Neural cell (in vitro differentiated cells): ENCODE results near the gene OVAAL. TPM values are rescaled to one million over a fixed set of nuclear protein-coding genes. Genes with fewer than 3 reads are reported as not detected.

Experiments
- H2AFZ ChIP-seq: fragments of 200-600, 300-800 bp; sonication (generic), shearing (Covaris generic); 2 replicates; pipeline ENCODE4 v1.6.0; 2014; ENCODE audit warnings: low read depth, mild to moderate bottlenecking, antibody characterized with exemption, low read length, moderate library complexity
- H3F3A ChIP-seq: fragments of 200-600 bp; shearing (Covaris generic); 2 replicates; pipeline ENCODE4 v1.6.1; 2016; ENCODE audit warnings: mild to moderate bottlenecking, moderate library complexity, mixed read lengths, antibody characterized with exemption, low read length; ENCODE audit not compliant: insufficient read depth, poor library complexity, severe bottlenecking
- H3K27ac ChIP-seq: fragments of 200-600, 300-800 bp; sonication (generic), shearing (Covaris generic); 2 replicates; pipeline ENCODE4 v1.5.1; 2014; ENCODE audit warnings: mild to moderate bottlenecking, low read length, moderate library complexity
- H3K27me3 ChIP-seq: fragments of 300-800, 200-600 bp; sonication (generic), shearing (Covaris generic); 2 replicates; pipeline ENCODE4 v1.6.0; 2014; ENCODE audit warnings: mild to moderate bottlenecking, low read depth, low read length, moderate library complexity; ENCODE audit not compliant: insufficient read depth
- H3K36me3 ChIP-seq: fragments of 300-800, 200-600 bp; sonication (generic), shearing (Covaris generic); 2 replicates; pipeline ENCODE4 v1.5.1; 2014; ENCODE audit warnings: mild to moderate bottlenecking, antibody characterized with exemption, low read length, moderate library complexity; ENCODE audit not compliant: insufficient read depth
- H3K4me2 ChIP-seq: fragments of 300-800, 200-600 bp; sonication (generic), shearing (Covaris generic); 2 replicates; pipeline ENCODE4 v1.6.0; 2014; ENCODE audit warnings: mild to moderate bottlenecking, low read length
- H3K4me3 ChIP-seq: fragments of 300-800, 200-600 bp; sonication (generic), shearing (Covaris generic); 2 replicates; pipeline ENCODE4 v1.5.1; 2014; ENCODE audit warnings: mild to moderate bottlenecking, low read length, moderate library complexity
- H3K79me2 ChIP-seq: fragments of 200-600 bp; shearing (Covaris generic); replicated peaks from 2 replicates; pipeline ENCODE4 v1.6.0; 2014; ENCODE audit warnings: mild to moderate bottlenecking, low read length, moderate library complexity; ENCODE audit not compliant: insufficient read depth
- H3K9ac ChIP-seq: fragments of 300-800, 200-600 bp; sonication (generic), shearing (Covaris generic); 2 replicates; pipeline ENCODE4 v1.6.1; 2016; ENCODE audit warnings: mild to moderate bottlenecking, low read length, mixed read lengths
- H3K9me2 ChIP-seq: fragments of 200-600 bp; shearing (Covaris generic); 2 replicates; pipeline ENCODE4 v1.6.1; 2016; ENCODE audit warnings: mild to moderate bottlenecking, low read length, mixed read lengths; ENCODE audit not compliant: insufficient read depth
- H3K9me3 ChIP-seq: fragments of 200-600, 300-800 bp; sonication (generic), shearing (Covaris generic); 2 replicates; pipeline ENCODE4 v1.6.1; 2016; ENCODE audit warnings: mild to moderate bottlenecking, mixed run types, low read length, moderate library complexity, mixed read lengths
- H4K20me1 ChIP-seq: fragments of 200-600 bp; shearing (Covaris generic); 2 replicates; pipeline ENCODE4 v1.6.1; 2016; ENCODE audit warnings: mild to moderate bottlenecking, mixed run types; ENCODE audit not compliant: insufficient read depth
- CTCF ChIP-seq: fragments of 450-650 bp; IDR thresholded peaks from 2 replicates; pipeline ENCODE4 v1.5.1; 2014; ENCODE audit warnings: antibody characterized with exemption, mild to moderate bottlenecking, moderate library complexity; ENCODE audit not compliant: poor library complexity, severe bottlenecking
- EP300 ChIP-seq: fragments of 450-650 bp; conservative IDR thresholded peaks from 2 replicates; pipeline ENCODE4 v1.6.1; 2014; ENCODE audit warnings: antibody characterized with exemption, mild to moderate bottlenecking, moderate library complexity; ENCODE audit not compliant: poor library complexity, severe bottlenecking
- EZH2 ChIP-seq: fragments of 200-600, 300-800 bp; shearing (Covaris generic), sonication (generic); IDR thresholded peaks from 2 replicates; pipeline ENCODE4 v1.6.1; 2014; ENCODE audit warnings: antibody characterized with exemption, low read length, borderline replicate concordance, mild to moderate bottlenecking; ENCODE audit not compliant: insufficient read depth, poor library complexity, severe bottlenecking
- MXI1 ChIP-seq: fragments of 450-650 bp; conservative IDR thresholded peaks from 2 replicates; pipeline ENCODE4 v1.6.1; 2014; ENCODE audit warnings: antibody characterized with exemption, mild to moderate bottlenecking; ENCODE audit not compliant: poor library complexity, severe bottlenecking
- POLR2AphosphoS5 ChIP-seq: IDR thresholded peaks from 2 replicates; pipeline ENCODE4 v1.6.1; 2012
- RAD21 ChIP-seq: fragments of 450-650 bp; conservative IDR thresholded peaks from 2 replicates; pipeline ENCODE4 v1.6.1; 2014; ENCODE audit warnings: antibody characterized with exemption, mild to moderate bottlenecking, moderate library complexity
- REST ChIP-seq: IDR thresholded peaks from 2 replicates; pipeline ENCODE4 v1.6.1; 2012; ENCODE audit warnings: borderline replicate concordance
- SMC3 ChIP-seq: fragments of 450-650 bp; conservative IDR thresholded peaks from 2 replicates; pipeline ENCODE4 v1.6.1; 2014; ENCODE audit warnings: antibody characterized with exemption, mild to moderate bottlenecking, moderate library complexity; ENCODE audit not compliant: poor library complexity
- TAF1 ChIP-seq: IDR thresholded peaks from 2 replicates; pipeline ENCODE4 v1.6.1; 2012; ENCODE audit warnings: low read depth
- polyA plus RNA-seq: library from polyadenylated mRNA; depleted of rRNA; stranded (reverse); fragments of >200 nt; gene quantifications from 2 replicates; pipeline ENCODE4 v1.2.3, GENCODE V29; 2014

OVAAL gene
- polyA plus RNA-seq, 1 donor from 2014 or later, result not detected

GRCh38 chr1:180593382-180593781 is 34.6 kb downstream of the OVAAL start:
- Histone ChIP-seq H3K79me2 (no peaks in the 10 kb centered on the region), H3F3A (no peaks in the 10 kb centered on the region), H3K36me3 (no peaks in the 10 kb centered on the region), H3K9me3 (no peaks in the 10 kb centered on the region), H3K4me3 (no peak overlapping the region), H3K9ac (no peak overlapping the region), H4K20me1 (no peaks in the 10 kb centered on the region), H3K27me3 (no peaks in the 10 kb centered on the region), H3K27ac (no peak overlapping the region), H2AFZ (peak overlapping the region; percentile 16), H3K4me2 (no peak overlapping the region), H3K9me2 (no peaks in the 10 kb centered on the region)
- TF ChIP-seq EZH2 (no peak), RAD21 (no peak), SMC3 (no peak), TAF1 (no peak), POLR2AphosphoS5 (no peak), MXI1 (no peak), REST (no peak), CTCF (no peak), EP300 (no peak)

GRCh38 chr1:180594723-180595122 is 36.0 kb downstream of the OVAAL start:
- TF ChIP-seq TAF1 (no peak), RAD21 (no peak), CTCF (no peak), SMC3 (no peak), REST (peak; percentile 40), MXI1 (no peak), EZH2 (no peak), EP300 (peak; percentile 32), POLR2AphosphoS5 (peak; percentile 59)
- Histone ChIP-seq H3K4me3 (no peak overlapping the region), H4K20me1 (no peaks in the 10 kb centered on the region), H3K79me2 (no peaks in the 10 kb centered on the region), H3F3A (no peaks in the 10 kb centered on the region), H3K36me3 (no peaks in the 10 kb centered on the region), H3K9me2 (no peaks in the 10 kb centered on the region), H3K9ac (no peak overlapping the region), H3K27ac (peak overlapping the region; percentile 31), H3K27me3 (no peaks in the 10 kb centered on the region), H2AFZ (no peak overlapping the region), H3K4me2 (no peak overlapping the region), H3K9me3 (no peaks in the 10 kb centered on the region)
